K562 (cell line): ENCODE data around the gene SAMD14.

Source experiments
- CBX3 ChIP-seq, 2 experiments: IDR thresholded peaks; 1 replicate in 1 of 2; 2 replicates in 1 of 2; pipeline ENCODE4 v1.6.1; 2012; ENCODE audit warnings: inconsistent platforms in 2 of 2, low read length in 2 of 2, borderline replicate concordance in 1 of 2, control low read depth in 1 of 2
- CHD4 ChIP-seq: fragments of 200-600 bp; sonication (generic); IDR thresholded peaks from 3 replicates; pipeline ENCODE4 v1.6.1; 2012; ENCODE audit warnings: low read depth, mild to moderate bottlenecking, mixed read lengths, low read length, inconsistent platforms; ENCODE audit not compliant: insufficient read depth, insufficient replicate concordance, poor library complexity, severe bottlenecking
- DACH1 ChIP-seq: fragments of 450-650 bp; IDR thresholded peaks from 2 replicates; pipeline ENCODE4 v1.6.1; 2018; ENCODE audit not compliant: partially characterized antibody
- MAX ChIP-seq: sonication (generic); formaldehyde crosslinking; IDR thresholded peaks from 2 replicates; pipeline ENCODE4 v1.9.0; 2022; ENCODE audit warnings: mild to moderate bottlenecking, missing genetic modification reagents
- MLX ChIP-seq, 2 experiments: fragments of 450-650 bp in 1 of 2; sonication (generic) in 1 of 2; formaldehyde crosslinking; conservative IDR thresholded peaks; 2 replicates each; pipeline versions ENCODE4 v1.4.0 to v1.8.1; 2020 to 2022; ENCODE audit warnings: mild to moderate bottlenecking in 1 of 2, missing genetic modification reagents in 1 of 2
- POLR2G ChIP-seq: fragments of 200-400 bp; formaldehyde crosslinking; IDR thresholded peaks from 2 replicates; pipeline ENCODE4 v1.6.1; 2017; ENCODE audit warnings: low read depth, mild to moderate bottlenecking, antibody characterized with exemption, low read length, moderate library complexity
- RBM14 ChIP-seq: fragments of 200-400 bp; formaldehyde crosslinking; IDR thresholded peaks from 2 replicates; pipeline ENCODE4 v1.6.1; 2018; ENCODE audit warnings: low read depth, mild to moderate bottlenecking, low read length, moderate library complexity, borderline replicate concordance; ENCODE audit not compliant: insufficient read depth
- ZBTB17 ChIP-seq: fragments of 450-650 bp; formaldehyde crosslinking; IDR thresholded peaks from 2 replicates; pipeline ENCODE4 v1.4.0; 2020; ENCODE audit warnings: mild to moderate bottlenecking
- ZNF184 ChIP-seq: sonication (generic); formaldehyde crosslinking; IDR thresholded peaks from 2 replicates; pipeline ENCODE4 v1.5.0; 2020; ENCODE audit warnings: missing genetic modification reagents
- ZNF280A ChIP-seq: fragments of 450-650 bp; IDR thresholded peaks from 2 replicates; pipeline ENCODE4 v1.6.1; 2018; ENCODE audit warnings: mild to moderate bottlenecking, low read depth; ENCODE audit not compliant: partially characterized antibody
- TF ChIP-seq, protein P1 (sequence below): sonication (generic); formaldehyde crosslinking; IDR thresholded peaks from 2 replicates; pipeline ENCODE4 v1.8.1; 2023; ENCODE audit warnings: mild to moderate bottlenecking, missing genetic modification reagents
- TF ChIP-seq, protein P2 (sequence below), 3 experiments: IDR thresholded peaks in 2 of 3; conservative IDR thresholded peaks in 1 of 3; 2 replicates each; pipeline ENCODE4 v1.5.1; 2011 to 2012; ENCODE audit warnings: low read length in 3 of 3, mild to moderate bottlenecking in 3 of 3, control low read depth in 2 of 3, improper control_type of control experiment in 1 of 3, inconsistent platforms in 1 of 3, low read depth in 1 of 3, mixed read lengths in 1 of 3, moderate library complexity in 1 of 3; ENCODE audit not compliant: insufficient read depth in 2 of 3

DNA sequence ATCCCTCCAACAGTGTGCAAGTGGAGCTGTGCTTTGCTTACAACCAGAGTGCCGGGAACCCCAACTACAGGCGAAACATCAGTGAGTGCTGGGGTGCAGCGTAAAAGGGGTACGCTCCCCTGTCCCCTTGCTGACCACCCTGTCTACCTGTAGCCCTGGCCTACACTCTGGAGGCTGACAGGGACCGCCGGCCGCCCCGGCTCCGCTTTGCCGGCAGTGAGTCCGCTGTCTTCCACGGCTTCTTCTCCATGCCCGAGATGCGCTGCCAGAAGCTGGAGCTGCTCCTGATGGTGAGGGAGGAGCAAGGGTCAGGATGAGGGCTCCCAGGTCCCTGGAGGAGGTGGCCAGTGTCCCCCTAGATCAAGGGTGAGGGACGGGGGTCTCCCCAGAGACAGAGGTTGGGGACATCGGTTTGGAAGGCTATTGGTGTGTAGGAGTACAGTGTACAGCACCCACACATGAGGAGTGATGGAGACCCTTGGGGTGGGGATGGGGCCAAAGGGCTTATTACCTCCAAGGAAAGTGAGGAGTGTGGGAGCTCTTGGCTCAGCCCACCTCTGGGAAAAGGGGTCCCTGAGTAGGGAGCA lies 54.4 kb downstream of the SAMD14 start:
- TF ChIP-seq MAX (CRISPR knock-in tag) (no peak), POLR2G (no peak), RBM14 (no peak), CBX3 (IDR thresholded peaks at IDR 0.05; ENCODE audit: borderline replicate concordance in 1 of 2, low read length in 2 of 2) (no peak), ZNF280A (no peak), DACH1 (no peak), CHD4 (no peak), MLX (CRISPR knock-in tag; conservative IDR thresholded peaks at IDR 0.05) (no peak), ZNF184 (no peak), ZBTB17 (CRISPR knock-in tag) (no peak)
- TF ChIP-seq, protein P1, sequence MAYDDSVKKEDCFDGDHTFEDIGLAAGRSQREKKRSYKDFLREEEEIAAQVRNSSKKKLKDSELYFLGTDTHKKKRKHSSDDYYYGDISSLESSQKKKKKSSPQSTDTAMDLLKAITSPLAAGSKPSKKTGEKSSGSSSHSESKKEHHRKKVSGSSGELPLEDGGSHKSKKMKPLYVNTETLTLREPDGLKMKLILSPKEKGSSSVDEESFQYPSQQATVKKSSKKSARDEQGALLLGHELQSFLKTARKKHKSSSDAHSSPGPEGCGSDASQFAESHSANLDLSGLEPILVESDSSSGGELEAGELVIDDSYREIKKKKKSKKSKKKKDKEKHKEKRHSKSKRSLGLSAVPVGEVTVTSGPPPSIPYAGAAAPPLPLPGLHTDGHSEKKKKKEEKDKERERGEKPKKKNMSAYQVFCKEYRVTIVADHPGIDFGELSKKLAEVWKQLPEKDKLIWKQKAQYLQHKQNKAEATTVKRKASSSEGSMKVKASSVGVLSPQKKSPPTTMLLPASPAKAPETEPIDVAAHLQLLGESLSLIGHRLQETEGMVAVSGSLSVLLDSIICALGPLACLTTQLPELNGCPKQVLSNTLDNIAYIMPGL, result no peak
- TF ChIP-seq, protein P2, sequence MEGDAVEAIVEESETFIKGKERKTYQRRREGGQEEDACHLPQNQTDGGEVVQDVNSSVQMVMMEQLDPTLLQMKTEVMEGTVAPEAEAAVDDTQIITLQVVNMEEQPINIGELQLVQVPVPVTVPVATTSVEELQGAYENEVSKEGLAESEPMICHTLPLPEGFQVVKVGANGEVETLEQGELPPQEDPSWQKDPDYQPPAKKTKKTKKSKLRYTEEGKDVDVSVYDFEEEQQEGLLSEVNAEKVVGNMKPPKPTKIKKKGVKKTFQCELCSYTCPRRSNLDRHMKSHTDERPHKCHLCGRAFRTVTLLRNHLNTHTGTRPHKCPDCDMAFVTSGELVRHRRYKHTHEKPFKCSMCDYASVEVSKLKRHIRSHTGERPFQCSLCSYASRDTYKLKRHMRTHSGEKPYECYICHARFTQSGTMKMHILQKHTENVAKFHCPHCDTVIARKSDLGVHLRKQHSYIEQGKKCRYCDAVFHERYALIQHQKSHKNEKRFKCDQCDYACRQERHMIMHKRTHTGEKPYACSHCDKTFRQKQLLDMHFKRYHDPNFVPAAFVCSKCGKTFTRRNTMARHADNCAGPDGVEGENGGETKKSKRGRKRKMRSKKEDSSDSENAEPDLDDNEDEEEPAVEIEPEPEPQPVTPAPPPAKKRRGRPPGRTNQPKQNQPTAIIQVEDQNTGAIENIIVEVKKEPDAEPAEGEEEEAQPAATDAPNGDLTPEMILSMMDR (IDR thresholded peaks at IDR 0.05 in 2 of 3, conservative IDR thresholded peaks at IDR 0.05 in 1 of 3; ENCODE audit: insufficient read depth in 2 of 3, low read depth in 1 of 3, low read length in 3 of 3), result no peak
